Neural cell (in vitro differentiated cells): ENCODE results near the gene TSC22D3.

Experiments
- EP300 ChIP-seq: fragments of 450-650 bp; conservative IDR thresholded peaks from 2 replicates; pipeline ENCODE4 v1.6.1; 2014; ENCODE audit warnings: antibody characterized with exemption, mild to moderate bottlenecking, moderate library complexity; ENCODE audit not compliant: poor library complexity, severe bottlenecking
- EZH2 ChIP-seq: fragments of 200-600, 300-800 bp; shearing (Covaris generic), sonication (generic); IDR thresholded peaks from 2 replicates; pipeline ENCODE4 v1.6.1; 2014; ENCODE audit warnings: antibody characterized with exemption, low read length, borderline replicate concordance, mild to moderate bottlenecking; ENCODE audit not compliant: insufficient read depth, poor library complexity, severe bottlenecking
- MXI1 ChIP-seq: fragments of 450-650 bp; conservative IDR thresholded peaks from 2 replicates; pipeline ENCODE4 v1.6.1; 2014; ENCODE audit warnings: antibody characterized with exemption, mild to moderate bottlenecking; ENCODE audit not compliant: poor library complexity, severe bottlenecking
- POLR2AphosphoS5 ChIP-seq: IDR thresholded peaks from 2 replicates; pipeline ENCODE4 v1.6.1; 2012
- RAD21 ChIP-seq: fragments of 450-650 bp; conservative IDR thresholded peaks from 2 replicates; pipeline ENCODE4 v1.6.1; 2014; ENCODE audit warnings: antibody characterized with exemption, mild to moderate bottlenecking, moderate library complexity
- SMC3 ChIP-seq: fragments of 450-650 bp; conservative IDR thresholded peaks from 2 replicates; pipeline ENCODE4 v1.6.1; 2014; ENCODE audit warnings: antibody characterized with exemption, mild to moderate bottlenecking, moderate library complexity; ENCODE audit not compliant: poor library complexity
- TAF1 ChIP-seq: IDR thresholded peaks from 2 replicates; pipeline ENCODE4 v1.6.1; 2012; ENCODE audit warnings: low read depth
- TF ChIP-seq, protein P1 (sequence below): fragments of 450-650 bp; IDR thresholded peaks from 2 replicates; pipeline ENCODE4 v1.5.1; 2014; ENCODE audit warnings: antibody characterized with exemption, mild to moderate bottlenecking, moderate library complexity; ENCODE audit not compliant: poor library complexity, severe bottlenecking
- TF ChIP-seq, protein P2 (sequence below): IDR thresholded peaks from 2 replicates; pipeline ENCODE4 v1.6.1; 2012; ENCODE audit warnings: borderline replicate concordance

DNA sequence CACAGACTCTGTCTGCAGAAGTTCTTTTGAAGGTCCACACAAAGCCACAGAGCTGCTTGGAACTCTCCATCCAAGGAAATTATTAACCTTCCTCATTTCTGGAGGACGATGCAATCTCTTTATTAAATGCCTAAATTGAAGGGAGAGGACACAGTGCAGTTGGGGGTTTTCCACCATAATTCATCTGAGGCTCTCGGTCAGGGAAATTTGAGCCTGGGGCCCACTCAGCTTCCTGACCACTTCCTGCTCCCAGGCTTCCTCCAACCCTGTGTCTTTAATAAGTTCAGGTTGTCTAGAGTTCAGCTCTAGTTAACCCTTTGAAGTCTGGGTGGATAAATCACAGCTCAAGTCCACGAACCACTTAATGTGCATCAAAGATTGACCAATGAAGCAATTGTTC, 88.8 kb downstream of the TSC22D3 start:
- TF ChIP-seq, protein P1, sequence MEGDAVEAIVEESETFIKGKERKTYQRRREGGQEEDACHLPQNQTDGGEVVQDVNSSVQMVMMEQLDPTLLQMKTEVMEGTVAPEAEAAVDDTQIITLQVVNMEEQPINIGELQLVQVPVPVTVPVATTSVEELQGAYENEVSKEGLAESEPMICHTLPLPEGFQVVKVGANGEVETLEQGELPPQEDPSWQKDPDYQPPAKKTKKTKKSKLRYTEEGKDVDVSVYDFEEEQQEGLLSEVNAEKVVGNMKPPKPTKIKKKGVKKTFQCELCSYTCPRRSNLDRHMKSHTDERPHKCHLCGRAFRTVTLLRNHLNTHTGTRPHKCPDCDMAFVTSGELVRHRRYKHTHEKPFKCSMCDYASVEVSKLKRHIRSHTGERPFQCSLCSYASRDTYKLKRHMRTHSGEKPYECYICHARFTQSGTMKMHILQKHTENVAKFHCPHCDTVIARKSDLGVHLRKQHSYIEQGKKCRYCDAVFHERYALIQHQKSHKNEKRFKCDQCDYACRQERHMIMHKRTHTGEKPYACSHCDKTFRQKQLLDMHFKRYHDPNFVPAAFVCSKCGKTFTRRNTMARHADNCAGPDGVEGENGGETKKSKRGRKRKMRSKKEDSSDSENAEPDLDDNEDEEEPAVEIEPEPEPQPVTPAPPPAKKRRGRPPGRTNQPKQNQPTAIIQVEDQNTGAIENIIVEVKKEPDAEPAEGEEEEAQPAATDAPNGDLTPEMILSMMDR, result no peak
- TF ChIP-seq TAF1, result no peak
- no peak for TF ChIP-seq EZH2
- no peak for TF ChIP-seq EP300
- no peak for TF ChIP-seq MXI1
- no peak for TF ChIP-seq SMC3
- TF ChIP-seq POLR2AphosphoS5, result no peak
- TF ChIP-seq RAD21, result no peak
- TF ChIP-seq, protein P2, sequence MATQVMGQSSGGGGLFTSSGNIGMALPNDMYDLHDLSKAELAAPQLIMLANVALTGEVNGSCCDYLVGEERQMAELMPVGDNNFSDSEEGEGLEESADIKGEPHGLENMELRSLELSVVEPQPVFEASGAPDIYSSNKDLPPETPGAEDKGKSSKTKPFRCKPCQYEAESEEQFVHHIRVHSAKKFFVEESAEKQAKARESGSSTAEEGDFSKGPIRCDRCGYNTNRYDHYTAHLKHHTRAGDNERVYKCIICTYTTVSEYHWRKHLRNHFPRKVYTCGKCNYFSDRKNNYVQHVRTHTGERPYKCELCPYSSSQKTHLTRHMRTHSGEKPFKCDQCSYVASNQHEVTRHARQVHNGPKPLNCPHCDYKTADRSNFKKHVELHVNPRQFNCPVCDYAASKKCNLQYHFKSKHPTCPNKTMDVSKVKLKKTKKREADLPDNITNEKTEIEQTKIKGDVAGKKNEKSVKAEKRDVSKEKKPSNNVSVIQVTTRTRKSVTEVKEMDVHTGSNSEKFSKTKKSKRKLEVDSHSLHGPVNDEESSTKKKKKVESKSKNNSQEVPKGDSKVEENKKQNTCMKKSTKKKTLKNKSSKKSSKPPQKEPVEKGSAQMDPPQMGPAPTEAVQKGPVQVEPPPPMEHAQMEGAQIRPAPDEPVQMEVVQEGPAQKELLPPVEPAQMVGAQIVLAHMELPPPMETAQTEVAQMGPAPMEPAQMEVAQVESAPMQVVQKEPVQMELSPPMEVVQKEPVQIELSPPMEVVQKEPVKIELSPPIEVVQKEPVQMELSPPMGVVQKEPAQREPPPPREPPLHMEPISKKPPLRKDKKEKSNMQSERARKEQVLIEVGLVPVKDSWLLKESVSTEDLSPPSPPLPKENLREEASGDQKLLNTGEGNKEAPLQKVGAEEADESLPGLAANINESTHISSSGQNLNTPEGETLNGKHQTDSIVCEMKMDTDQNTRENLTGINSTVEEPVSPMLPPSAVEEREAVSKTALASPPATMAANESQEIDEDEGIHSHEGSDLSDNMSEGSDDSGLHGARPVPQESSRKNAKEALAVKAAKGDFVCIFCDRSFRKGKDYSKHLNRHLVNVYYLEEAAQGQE, result no peak
